H1 (cell line): ENCODE measurements around the gene ACACA. TPM values are rescaled to one million over a fixed set of nuclear protein-coding genes. Genes with fewer than 3 reads are reported as not detected.

Experiments used
- CTCF ChIA-PET: fragments of 300-600 bp; sonication (Branson Sonifier 250); formaldehyde crosslinking; loops from one replicate; lab custom pipeline; 2021; ENCODE audit not compliant: partially characterized antibody; lab: Charles Lee
- POLR2A ChIA-PET: fragments of 300-600 bp; sonication (Branson Sonifier 250); formaldehyde crosslinking; loops from one replicate; lab custom pipeline; 2021; ENCODE audit warnings: inconsistent platforms; ENCODE audit not compliant: partially characterized antibody; lab: Charles Lee
- DNase-seq, 2 experiments: peaks; one replicate each; pipeline versions ENCODE4 v3.0.0 to v3.0.0-alpha.2; 2010 to 2022; ENCODE audit warnings: low spot score in 2 of 2, low read depth in 1 of 2, mixed read lengths in 1 of 2
- FAIRE-seq: peaks from 2 replicates; lab custom pipeline; 2011; peaks lifted over from hg19 to GRCh38; lab: Jason Lieb, UNC
- H2AFZ ChIP-seq: 2 replicates; pipeline ENCODE4 v1.8.1; 2012; ENCODE audit warnings: low read length, inconsistent platforms
- H2AK5ac ChIP-seq: 2 replicates; pipeline ENCODE4 v1.6.1; 2013; ENCODE audit warnings: low read depth, low read length
- H2BK120ac ChIP-seq: replicated peaks from 2 replicates; pipeline ENCODE3; 2013; ENCODE audit warnings: low read depth, low read length, inconsistent platforms
- H2BK12ac ChIP-seq: 2 replicates; pipeline ENCODE4 v1.6.1; 2013; ENCODE audit warnings: low read depth, low read length
- H2BK15ac ChIP-seq: 2 replicates; pipeline ENCODE4 v1.6.1; 2013; ENCODE audit warnings: low read length
- H2BK20ac ChIP-seq: 2 replicates; pipeline ENCODE4 v1.6.1; 2013; ENCODE audit warnings: low read length
- H2BK5ac ChIP-seq: 2 replicates; pipeline ENCODE4 v1.6.1; 2013; ENCODE audit warnings: low read depth, low read length
- H3K14ac ChIP-seq: 2 replicates; pipeline ENCODE4 v1.6.1; 2013; ENCODE audit warnings: inconsistent platforms; ENCODE audit not compliant: insufficient read length
- H3K18ac ChIP-seq: 2 replicates; pipeline ENCODE4 v1.6.1; 2013; ENCODE audit warnings: low read length; ENCODE audit errors: extremely low read depth
- H3K23ac ChIP-seq: 2 replicates; pipeline ENCODE4 v1.6.1; 2013; ENCODE audit warnings: inconsistent platforms; ENCODE audit not compliant: insufficient read length
- H3K23me2 ChIP-seq: 2 replicates; pipeline ENCODE4 v1.6.1; 2013; ENCODE audit warnings: low read depth, low read length
- H3K27ac ChIP-seq: 2 replicates; pipeline ENCODE4 v1.6.1; 2011; ENCODE audit warnings: low read depth, low read length, inconsistent platforms
- H3K27me3 ChIP-seq, 4 experiments: replicated peaks in 1 of 4; 1 replicate in 1 of 4; 2 replicates in 3 of 4; pipeline versions ENCODE4 v1.6.1 to v1.8.1; 2011 to 2013; ENCODE audit warnings: low read length in 3 of 4, mild to moderate bottlenecking in 3 of 4, inconsistent platforms in 2 of 4, mixed read lengths in 2 of 4, moderate library complexity in 1 of 4; ENCODE audit not compliant: control insufficient read depth in 3 of 4, insufficient read depth in 3 of 4; ENCODE audit errors: extremely low read depth in 1 of 4
- H3K36me3 ChIP-seq, 4 experiments: 2 replicates each; pipeline versions ENCODE4 v1.6.1 to v1.8.1; 2011 to 2013; ENCODE audit warnings: mild to moderate bottlenecking in 4 of 4, low read length in 3 of 4, moderate library complexity in 2 of 4, control low read depth in 1 of 4, inconsistent platforms in 1 of 4; ENCODE audit not compliant: insufficient read depth in 4 of 4, control insufficient read depth in 2 of 4
- H3K4ac ChIP-seq: replicated peaks from 2 replicates; pipeline ENCODE3; 2013; ENCODE audit warnings: low read length, low read depth, mixed read lengths, inconsistent platforms; ENCODE audit not compliant: insufficient read length
- H3K4me1 ChIP-seq, 4 experiments: replicated peaks in 1 of 4; 1 replicate in 1 of 4; 2 replicates in 3 of 4; pipeline versions ENCODE4 v1.6.1 to v1.8.1; 2011 to 2013; ENCODE audit warnings: low read length in 3 of 4, inconsistent platforms in 2 of 4, mixed read lengths in 1 of 4; ENCODE audit not compliant: insufficient read depth in 4 of 4, control insufficient read depth in 3 of 4
- H3K4me2 ChIP-seq, 2 experiments: 2 replicates each; pipeline versions ENCODE4 v1.6.1 to v1.8.1; 2011 to 2013; ENCODE audit warnings: low read depth in 2 of 2, low read length in 2 of 2, control low read depth in 1 of 2, inconsistent platforms in 1 of 2, mild to moderate bottlenecking in 1 of 2; ENCODE audit not compliant: insufficient read depth in 1 of 2
- H3K4me3 ChIP-seq, 4 experiments: fragments of 200-600, 300-600 bp in 1 of 4; sonication (generic), shearing (Covaris generic), sonication (Bioruptor Twin) in 1 of 4; 2 replicates each; pipeline versions ENCODE4 v1.5.1 to v1.8.1; 2011 to 2016; ENCODE audit warnings: low read length in 4 of 4, low read depth in 3 of 4, control low read depth in 2 of 4, inconsistent platforms in 2 of 4, mild to moderate bottlenecking in 2 of 4, mixed read lengths in 1 of 4, moderate library complexity in 1 of 4; ENCODE audit not compliant: insufficient read depth in 2 of 4; ENCODE audit errors: extremely low read depth in 1 of 4
- H3K56ac ChIP-seq: replicated peaks from 2 replicates; pipeline ENCODE3; 2013; ENCODE audit warnings: low read depth, mild to moderate bottlenecking, mixed read lengths, low read length, inconsistent platforms; ENCODE audit not compliant: insufficient read length
- H3K79me1 ChIP-seq: 2 replicates; pipeline ENCODE4 v1.6.1; 2013; ENCODE audit warnings: low read depth, low read length, control low read depth
- H3K79me2 ChIP-seq, 2 experiments: 2 replicates each; pipeline versions ENCODE4 v1.6.1 to v1.8.1; 2012 to 2013; ENCODE audit warnings: low read length in 2 of 2, mild to moderate bottlenecking in 2 of 2, inconsistent platforms in 1 of 2; ENCODE audit not compliant: insufficient read depth in 2 of 2, control insufficient read depth in 1 of 2
- H3K9ac ChIP-seq, 4 experiments: replicated peaks in 1 of 4; 1 replicate in 1 of 4; 2 replicates in 3 of 4; pipeline versions ENCODE4 v1.6.1 to v1.8.1; 2011 to 2013; ENCODE audit warnings: low read depth in 3 of 4, low read length in 3 of 4, control low read depth in 2 of 4, mild to moderate bottlenecking in 2 of 4, moderate library complexity in 2 of 4, inconsistent platforms in 1 of 4; ENCODE audit errors: extremely low read depth in 1 of 4
- H3K9me3 ChIP-seq, 2 experiments: 2 replicates each; pipeline versions ENCODE4 v1.6.1 to v1.8.1; 2012 to 2013; ENCODE audit warnings: mild to moderate bottlenecking in 2 of 2, moderate library complexity in 2 of 2, control low read depth in 1 of 2, inconsistent platforms in 1 of 2, low read depth in 1 of 2, low read length in 1 of 2, mixed read lengths in 1 of 2; ENCODE audit not compliant: insufficient read depth in 2 of 2
- H4K20me1 ChIP-seq, 2 experiments: replicated peaks in 1 of 2; 2 replicates each; pipeline versions ENCODE3 to v1.8.1; 2011 to 2013; ENCODE audit warnings: inconsistent platforms in 2 of 2, low read length in 2 of 2, mild to moderate bottlenecking in 1 of 2; ENCODE audit not compliant: insufficient read depth in 2 of 2, control insufficient read depth in 1 of 2
- H4K5ac ChIP-seq: 2 replicates; pipeline ENCODE4 v1.6.1; 2013; ENCODE audit warnings: low read length, low read depth, mixed read lengths, inconsistent platforms; ENCODE audit not compliant: insufficient read length
- H4K8ac ChIP-seq: 2 replicates; pipeline ENCODE4 v1.8.0; 2013; ENCODE audit warnings: mild to moderate bottlenecking, moderate library complexity, low read length, inconsistent platforms; ENCODE audit not compliant: insufficient read depth; ENCODE audit errors: extremely low read depth
- H4K91ac ChIP-seq: replicated peaks from 2 replicates; pipeline ENCODE3; 2013; ENCODE audit warnings: low read length, mixed read lengths, inconsistent platforms; ENCODE audit not compliant: insufficient read length
- ASH2L ChIP-seq: fragments of 200-600, 300-600 bp; sonication (generic); IDR thresholded peaks from one replicate; pipeline ENCODE4 v1.7.1; 2017; ENCODE audit warnings: low read length
- ATF2 ChIP-seq: IDR thresholded peaks from 2 replicates; pipeline ENCODE4 v1.6.1; 2012; ENCODE audit warnings: low read length, inconsistent platforms
- CTBP2 ChIP-seq: IDR thresholded peaks from 2 replicates; pipeline ENCODE4 v1.7.0; 2011; ENCODE audit warnings: borderline replicate concordance, mild to moderate bottlenecking, moderate library complexity, mixed read lengths, low read length; ENCODE audit not compliant: insufficient read depth, insufficient read length
- CTCF ChIP-seq, 3 experiments: IDR thresholded peaks; 1 replicate in 2 of 3; 2 replicates in 1 of 3; pipeline versions ENCODE4 v1.5.1 to v1.6.1; 2011; ENCODE audit warnings: low read length in 3 of 3, mild to moderate bottlenecking in 3 of 3, inconsistent platforms in 2 of 3, low read depth in 1 of 3, moderate library complexity in 1 of 3; ENCODE audit not compliant: insufficient read depth in 1 of 3; ENCODE audit errors: control extremely low read depth in 1 of 3
- GABPA ChIP-seq: IDR thresholded peaks from 2 replicates; pipeline ENCODE4 v1.6.1; 2011; ENCODE audit warnings: mild to moderate bottlenecking, low read length, moderate library complexity, borderline replicate concordance; ENCODE audit not compliant: insufficient read depth
- SIX5 ChIP-seq: IDR thresholded peaks from 2 replicates; pipeline ENCODE4 v1.6.1; 2011; ENCODE audit warnings: mild to moderate bottlenecking, low read depth, low read length
- SP2 ChIP-seq: IDR thresholded peaks from 2 replicates; pipeline ENCODE4 v1.6.1; 2012; ENCODE audit warnings: mild to moderate bottlenecking, low read length, inconsistent platforms
- SP4 ChIP-seq: IDR thresholded peaks from 2 replicates; pipeline ENCODE4 v1.6.1; 2012; ENCODE audit warnings: low read length, inconsistent platforms
- TBP ChIP-seq: IDR thresholded peaks from 2 replicates; pipeline ENCODE4 v1.6.1; 2011; ENCODE audit warnings: low read depth, low read length, improper control_type of control experiment
- ZNF274 ChIP-seq: IDR thresholded peaks from 2 replicates; pipeline ENCODE4 v1.7.0; 2012; ENCODE audit warnings: low read length, borderline replicate concordance; ENCODE audit errors: extremely low read depth
- WGBS, 2 experiments: shearing (Covaris generic) in 1 of 2; methylation state at CpG; one replicate each; pipeline versions ENCODE4 v1.1.6 to v1.1.7; 2013 to 2015; ENCODE audit warnings: low lambda C conversion rate in 2 of 2, mixed read lengths in 2 of 2, inconsistent platforms in 1 of 2, low coverage in 1 of 2, missing lambda C conversion rate in 1 of 2; ENCODE audit not compliant: insufficient replicate concordance in 2 of 2, insufficient coverage in 1 of 2, insufficient read length in 1 of 2; ENCODE audit errors: extremely low coverage in 1 of 2, missing lambda C conversion rate in 1 of 2; 5-methylcytosine and 5-hydroxymethylcytosine counted together
- polyA plus RNA-seq, 7 experiments: library from polyadenylated mRNA; depleted of rRNA in 3 of 7; stranded (reverse) in 5 of 7; unstranded in 2 of 7; fragments of >200 nt in 5 of 7; fragments of 200-250 nt in 2 of 7; gene quantifications; 1 replicate in 5 of 7; 2 replicates in 1 of 7; 4 replicates in 1 of 7; pipeline versions ENCODE4 v1.2.1 to v1.2.3, GENCODE V29; 2011 to 2013; ENCODE audit warnings: missing spikeins in 2 of 7, mixed read lengths in 2 of 7
- total RNA-seq: library from RNA; stranded (reverse); fragmentation: NEBNext Ultra II Directional; extraction: Animal tissue kit (Norgen Biotek cat#: 25700); gene quantifications from 2 replicates; pipeline ENCODE4 v1.2.1, GENCODE V29; 2021

The ACACA gene
- total and polyA plus RNA-seq, 2 of the 8 experiments (the other 6 are each of a cell fraction or from before 2014, with no cell fraction given) = 74.0 to 160 TPM

DNA sequence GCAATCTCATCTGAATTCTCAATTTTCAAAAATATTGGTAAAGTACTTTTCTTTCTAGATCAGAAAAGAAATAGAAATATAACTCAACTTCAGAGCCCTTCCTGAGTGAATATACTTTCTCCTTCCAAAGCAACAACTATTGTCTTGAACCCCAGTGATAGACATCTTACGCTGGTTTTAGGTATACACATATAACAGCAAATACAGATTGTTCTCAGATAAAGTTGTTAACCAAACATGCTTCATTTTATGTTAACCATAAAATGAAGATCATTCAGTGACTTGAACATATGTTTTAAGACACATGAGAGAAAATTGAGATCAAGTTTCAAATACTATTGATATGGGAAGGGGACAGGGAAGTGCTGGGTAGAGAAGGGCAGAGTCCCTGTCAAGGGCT lies 84.5 kb downstream of the ACACA start:
- H2AK5ac ChIP-seq = no peak overlapping the region
- DNase-seq (no peak), FAIRE-seq (no peak)
- H3K23ac ChIP-seq = no peak overlapping the region
- no peak overlapping the region for H3K4me3 ChIP-seq
- H4K8ac ChIP-seq = no peak overlapping the region
- H4K5ac ChIP-seq = no peak overlapping the region
- peaks cover 0 to 30% of the 10 kb centered on the region in 2 experiments; a peak in 2 of 4 replicates for H3K79me2 ChIP-seq
- no peak overlapping the region for H3K9ac ChIP-seq
- no peak overlapping the region for H3K27ac ChIP-seq
- peaks cover 5% of the 10 kb centered on the region for H3K79me1 ChIP-seq
- no peak overlapping the region for H3K14ac ChIP-seq
- H3K23me2 ChIP-seq = no peaks in the 10 kb centered on the region
- H3K4me2 ChIP-seq = no peak overlapping the region
- peaks cover 0 to 12% (median 8%) of the 10 kb centered on the region in 4 experiments; a peak in 4 of 8 replicates for H3K36me3 ChIP-seq
- H3K9me3 ChIP-seq = no peaks in the 10 kb centered on the region
- WGBS, 2 experiments = 85% methylated on average over 1 of the region's 1 CpG; no CpG with 5 or more reads in 1 of the 2 experiments
- H2BK20ac ChIP-seq = no peak overlapping the region
- H4K91ac ChIP-seq = no peak overlapping the region
- ChIA-PET POLR2A (interaction anchor here (0.6 kb wide), 1 partner anchor 127 kb away, joined by 3 read pairs; no protein-coding TSS in a partner anchor), CTCF (interaction anchor here (0.6 kb wide), 1 partner anchor 28 kb away, joined by 3 read pairs; no protein-coding TSS in a partner anchor)
- no peaks in the 10 kb centered on the region for H3K4me1 ChIP-seq
- no peaks in the 10 kb centered on the region for H3K27me3 ChIP-seq
- H2BK5ac ChIP-seq = no peak overlapping the region
- H4K20me1 ChIP-seq = peaks cover 2 to 5% of the 10 kb centered on the region in 2 experiments
- H2BK120ac ChIP-seq = no peak overlapping the region
- no peak overlapping the region for H2AFZ ChIP-seq
- no peak overlapping the region for H3K4ac ChIP-seq
- no peak overlapping the region for H2BK12ac ChIP-seq
- no peak overlapping the region for H2BK15ac ChIP-seq
- no peak overlapping the region for H3K18ac ChIP-seq
- H3K56ac ChIP-seq = no peak overlapping the region
- TF ChIP-seq ZNF274 (no peak), SP4 (no peak), ASH2L (no peak), CTCF (IDR thresholded peaks at IDR 0.05; ENCODE audit: control extremely low read depth in 1 of 3, insufficient read depth in 1 of 3, low read depth in 1 of 3, low read length in 3 of 3) (no peak), ATF2 (no peak), CTBP2 (no peak), TBP (no peak), GABPA (no peak), SP2 (no peak), SIX5 (no peak)
